LNCaP clone FGC (cell line): ENCODE data around the gene MAP7.

Source experiments
- DNase-seq: peaks from one replicate; pipeline ENCODE4 v3.0.0-alpha.2; 2011; ENCODE audit warnings: low read depth
- H3K4me3 ChIP-seq: 2 replicates; pipeline ENCODE4 v1.5.1; 2011; ENCODE audit warnings: mild to moderate bottlenecking, low read depth, low read length, control low read depth
- TF ChIP-seq, protein P1 (sequence below): IDR thresholded peaks from 2 replicates; pipeline ENCODE4 v1.5.1; 2012; ENCODE audit warnings: mild to moderate bottlenecking; ENCODE audit not compliant: control insufficient read depth, insufficient read depth; ENCODE audit errors: extremely low read depth

MAP7 gene

GRCh38 chr6:136520517-136520916, 29.7 kb downstream of the MAP7 start:
- DNase-seq, result no peak
- no peak overlapping the region for H3K4me3 ChIP-seq
- TF ChIP-seq, protein P1, sequence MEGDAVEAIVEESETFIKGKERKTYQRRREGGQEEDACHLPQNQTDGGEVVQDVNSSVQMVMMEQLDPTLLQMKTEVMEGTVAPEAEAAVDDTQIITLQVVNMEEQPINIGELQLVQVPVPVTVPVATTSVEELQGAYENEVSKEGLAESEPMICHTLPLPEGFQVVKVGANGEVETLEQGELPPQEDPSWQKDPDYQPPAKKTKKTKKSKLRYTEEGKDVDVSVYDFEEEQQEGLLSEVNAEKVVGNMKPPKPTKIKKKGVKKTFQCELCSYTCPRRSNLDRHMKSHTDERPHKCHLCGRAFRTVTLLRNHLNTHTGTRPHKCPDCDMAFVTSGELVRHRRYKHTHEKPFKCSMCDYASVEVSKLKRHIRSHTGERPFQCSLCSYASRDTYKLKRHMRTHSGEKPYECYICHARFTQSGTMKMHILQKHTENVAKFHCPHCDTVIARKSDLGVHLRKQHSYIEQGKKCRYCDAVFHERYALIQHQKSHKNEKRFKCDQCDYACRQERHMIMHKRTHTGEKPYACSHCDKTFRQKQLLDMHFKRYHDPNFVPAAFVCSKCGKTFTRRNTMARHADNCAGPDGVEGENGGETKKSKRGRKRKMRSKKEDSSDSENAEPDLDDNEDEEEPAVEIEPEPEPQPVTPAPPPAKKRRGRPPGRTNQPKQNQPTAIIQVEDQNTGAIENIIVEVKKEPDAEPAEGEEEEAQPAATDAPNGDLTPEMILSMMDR, result no peak

DNA sequence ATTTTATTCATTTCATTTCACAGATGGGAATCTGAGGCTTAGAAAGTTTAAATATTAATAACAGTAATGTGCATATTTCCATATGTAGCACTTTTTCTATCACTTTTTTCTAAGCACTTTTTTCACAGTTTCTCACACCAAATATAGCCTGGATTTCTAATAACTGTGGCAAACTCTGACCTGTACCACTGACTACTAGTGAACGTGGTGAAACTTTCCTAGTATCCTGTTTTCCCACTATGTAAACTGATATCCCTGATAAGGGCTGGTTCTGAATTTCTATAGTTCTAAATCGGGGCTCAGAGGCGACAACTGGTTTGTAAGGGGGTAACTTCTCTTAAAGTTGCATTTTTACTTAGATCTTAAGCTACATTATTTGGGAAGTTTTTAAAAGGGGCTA, 32.6 kb downstream of the MAP7 start:
- TF ChIP-seq, protein P1, result no peak
- no peak overlapping the region for H3K4me3 ChIP-seq
- no peak for DNase-seq

DNA sequence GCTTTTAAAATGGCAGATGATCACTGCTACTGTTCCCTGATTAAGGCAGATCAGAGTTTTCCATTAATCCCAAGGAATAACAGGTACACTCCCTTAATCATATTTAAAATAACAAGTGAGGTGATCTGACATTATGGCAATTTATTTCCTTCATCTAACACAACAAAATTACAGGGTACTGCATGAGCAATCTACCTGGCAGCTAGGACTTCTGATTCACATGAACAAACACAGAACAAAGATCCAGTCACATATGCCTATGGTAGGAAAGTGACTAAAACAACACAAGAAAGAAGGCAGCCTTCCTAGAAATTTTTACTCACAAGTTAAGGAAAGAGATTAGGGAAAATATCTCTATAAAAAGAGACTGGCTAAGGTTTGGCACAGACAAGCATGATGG, 33.2 kb downstream of the MAP7 start:
- TF ChIP-seq, protein P1, result no peak
- no peak overlapping the region for H3K4me3 ChIP-seq
- DNase-seq, result no peak

- no peak for DNase-seq
- H3K4me3 ChIP-seq, result no peak overlapping the region
- TF ChIP-seq, protein P1, result no peak
Observed at GRCh38 chr6:136514591-136514990, 35.6 kb downstream of the MAP7 start.

- DNase-seq, result no peak
- H3K4me3 ChIP-seq, result peak overlapping the region; percentile 9; the same call in 1 of the 2 replicates
- TF ChIP-seq, protein P1, result no peak
Observed at GRCh38 chr6:136511926-136512325, 38.3 kb downstream of the MAP7 start.

GRCh38 chr6:136511397-136511796, 38.8 kb downstream of the MAP7 start:
- peak overlapping the region; percentile 9; the same call in 1 of the 2 replicates for H3K4me3 ChIP-seq
- TF ChIP-seq, protein P1, result no peak
- peak; percentile 54 for DNase-seq

DNA sequence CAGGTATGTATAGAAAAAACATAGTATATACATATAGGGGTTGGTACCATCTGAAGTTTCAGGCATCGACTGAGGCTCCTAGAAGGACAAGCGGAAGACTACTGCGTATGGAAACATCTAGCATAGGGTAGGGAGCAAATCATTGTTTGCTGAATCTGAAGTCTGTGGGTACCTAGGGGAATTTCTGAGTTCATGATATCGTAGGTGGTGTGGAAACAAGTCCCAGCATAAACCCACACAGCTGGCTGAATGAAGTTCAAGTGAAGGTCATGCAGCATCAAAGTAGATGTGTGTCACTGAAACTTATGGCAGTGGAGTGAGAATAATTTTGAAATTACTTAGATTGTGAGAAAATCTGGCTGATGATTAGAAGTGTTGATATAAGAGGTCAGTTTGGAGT, 39.4 kb downstream of the MAP7 start:
- TF ChIP-seq, protein P1, result no peak
- no peak overlapping the region for H3K4me3 ChIP-seq
- no peak for DNase-seq
